Activated T-cell treated with anti-CD3 and anti-CD28 coated beads, Interleukin-2, amount 50 U/mL, for 1 hour (primary cell): Measurements from ENCODE around the gene TANGO6.
"Not testable (repeated sequence)": the region's sequence is repeated elsewhere in the genome, so short reads cannot be mapped to it uniquely, and the experiment has no call there.

ENCODE experiments used
- DNase-seq: peaks from one replicate; pipeline ENCODE4 v3.0.0-alpha.2; 2020

TANGO6 gene

DNA sequence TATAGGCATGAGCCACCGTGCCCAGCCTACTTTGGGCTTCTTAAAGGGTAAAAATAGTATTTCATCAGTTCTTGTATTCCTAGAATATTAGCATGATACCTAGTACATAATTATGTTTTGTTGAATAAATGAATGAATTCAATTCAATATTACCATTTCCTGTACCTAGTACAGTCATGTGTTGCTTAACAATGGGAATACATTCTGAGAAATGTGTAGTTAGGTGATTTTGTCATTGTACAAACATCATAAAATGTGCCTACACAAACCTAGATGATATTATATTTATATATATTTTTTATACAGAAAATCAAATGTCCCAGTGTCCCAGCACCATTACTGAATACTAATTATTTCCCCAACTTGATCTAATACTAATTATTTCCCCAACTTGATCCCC is 176.5 kb downstream of the TANGO6 start:
- no peak for DNase-seq

DNA sequence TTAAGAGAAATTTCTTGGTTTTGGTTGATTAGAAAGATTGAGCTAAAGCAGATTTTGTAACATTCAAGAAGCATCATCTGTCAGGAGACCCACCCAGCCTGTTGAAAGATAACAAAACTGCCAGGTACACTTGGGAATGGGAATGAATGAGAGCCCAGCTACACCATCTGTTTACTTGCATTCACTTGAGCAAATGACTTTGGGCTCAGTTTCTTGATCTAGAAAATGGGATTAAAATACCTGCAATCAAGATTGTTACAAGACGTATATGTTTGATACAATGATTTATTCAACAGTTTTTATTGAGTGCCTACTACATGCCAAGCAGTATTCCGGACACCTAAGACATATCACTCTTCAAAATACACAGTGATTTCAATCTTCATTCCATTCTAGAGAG is 185.8 kb downstream of the TANGO6 start:
- no peak for DNase-seq

- no peak for DNase-seq
These were observed 188.6 kb downstream of the TANGO6 start for GRCh38 chr16:69031877-69032301.

GRCh38 chr16:69033151-69033949 is 190.0 kb downstream of the TANGO6 start:
- DNase-seq: no peak

DNA sequence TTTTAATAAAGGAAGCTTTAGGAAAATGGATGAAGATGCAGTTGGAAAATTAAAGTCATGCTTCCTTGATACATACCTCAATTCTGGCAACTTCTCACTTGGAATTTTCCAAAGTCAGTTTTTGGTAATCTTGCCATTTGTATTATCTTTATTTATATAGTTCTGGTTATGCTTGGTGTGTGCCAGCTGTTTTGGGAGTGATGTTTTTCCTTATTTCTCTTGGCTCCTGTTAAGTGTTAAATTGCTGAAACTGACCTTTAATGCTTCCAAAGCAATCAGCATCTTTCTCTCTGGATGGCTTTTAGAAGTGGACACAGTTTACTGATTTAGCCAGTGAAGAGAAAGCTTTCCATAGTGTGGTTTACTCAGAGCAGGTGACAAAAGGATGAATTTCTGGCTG is 192.0 kb downstream of the TANGO6 start:
- DNase-seq: no peak

DNA sequence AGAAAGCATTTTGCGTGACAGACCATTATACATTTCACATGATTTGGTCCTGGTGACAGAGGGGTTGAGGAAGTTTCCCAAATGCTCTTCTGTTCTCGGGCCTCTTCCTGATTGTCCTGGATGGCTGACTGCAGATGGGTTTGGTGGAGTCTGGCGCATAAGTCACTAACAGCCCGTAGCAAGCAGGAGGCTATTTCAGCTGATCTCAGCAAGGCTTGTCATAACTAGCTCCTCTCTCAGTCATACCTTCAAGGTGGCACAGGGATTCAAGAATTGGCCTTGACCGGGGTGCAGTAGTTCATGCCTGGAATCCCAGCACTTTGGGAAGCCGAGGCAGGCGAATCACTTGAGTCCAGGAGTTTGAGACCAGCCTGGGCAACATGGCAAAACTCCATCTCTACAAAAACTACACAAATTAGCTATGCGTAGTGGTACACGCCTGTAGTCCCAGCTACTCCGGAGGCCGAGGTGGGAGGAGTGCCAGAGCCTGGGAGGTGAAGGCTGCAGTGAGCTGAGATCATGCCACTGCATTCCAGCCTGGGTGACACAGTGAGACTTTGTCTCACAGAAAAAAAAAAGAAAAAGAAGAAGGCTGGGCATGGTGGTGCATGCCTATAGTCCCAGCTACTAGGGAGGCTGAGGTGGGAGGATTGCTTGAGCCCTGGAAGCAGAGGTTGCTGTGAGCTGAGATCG is 193.2 kb downstream of the TANGO6 start:
- no peak for DNase-seq

- DNase-seq: no peak
These were observed 194.2 kb downstream of the TANGO6 start for GRCh38 chr16:69037373-69038160.

GRCh38 chr16:69039333-69039941 is 196.1 kb downstream of the TANGO6 start:
- DNase-seq: no peak

DNA sequence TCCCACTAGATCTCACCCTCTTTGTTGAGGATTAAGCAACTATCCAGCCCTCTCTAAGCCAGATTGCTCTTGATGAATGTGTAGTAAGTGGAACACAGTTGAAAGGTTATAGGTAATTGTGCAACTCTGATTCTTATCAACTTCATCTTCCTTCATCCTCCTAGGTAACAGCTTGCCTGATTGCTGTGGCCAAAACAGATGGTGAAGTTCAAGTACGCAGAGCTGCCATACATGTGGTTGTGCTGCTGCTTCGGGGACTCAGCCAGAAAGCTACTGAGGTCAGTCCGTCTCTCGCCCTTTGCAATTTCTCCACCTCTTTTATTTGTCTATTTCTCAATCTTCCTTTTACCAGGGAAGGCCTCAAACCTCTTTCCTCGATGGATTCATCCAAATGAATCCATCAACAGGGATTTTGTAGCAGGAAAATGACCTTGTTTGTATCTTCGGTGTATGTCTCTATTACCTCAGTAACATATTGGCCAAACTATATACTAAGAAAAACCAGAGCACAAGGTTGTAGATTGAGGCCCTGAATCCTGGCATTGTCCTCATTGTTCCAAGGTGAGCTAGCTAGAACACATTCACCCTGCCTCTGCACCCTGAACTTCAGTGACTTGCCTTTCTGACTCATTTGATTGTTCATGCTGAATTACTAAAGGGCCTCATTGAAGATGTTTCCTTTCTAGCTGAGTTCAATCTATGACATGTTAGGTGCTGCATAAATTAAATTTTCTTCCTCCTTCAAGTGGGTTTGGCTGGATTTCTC is 197.0 kb downstream of the TANGO6 start:
- no peak for DNase-seq

DNA sequence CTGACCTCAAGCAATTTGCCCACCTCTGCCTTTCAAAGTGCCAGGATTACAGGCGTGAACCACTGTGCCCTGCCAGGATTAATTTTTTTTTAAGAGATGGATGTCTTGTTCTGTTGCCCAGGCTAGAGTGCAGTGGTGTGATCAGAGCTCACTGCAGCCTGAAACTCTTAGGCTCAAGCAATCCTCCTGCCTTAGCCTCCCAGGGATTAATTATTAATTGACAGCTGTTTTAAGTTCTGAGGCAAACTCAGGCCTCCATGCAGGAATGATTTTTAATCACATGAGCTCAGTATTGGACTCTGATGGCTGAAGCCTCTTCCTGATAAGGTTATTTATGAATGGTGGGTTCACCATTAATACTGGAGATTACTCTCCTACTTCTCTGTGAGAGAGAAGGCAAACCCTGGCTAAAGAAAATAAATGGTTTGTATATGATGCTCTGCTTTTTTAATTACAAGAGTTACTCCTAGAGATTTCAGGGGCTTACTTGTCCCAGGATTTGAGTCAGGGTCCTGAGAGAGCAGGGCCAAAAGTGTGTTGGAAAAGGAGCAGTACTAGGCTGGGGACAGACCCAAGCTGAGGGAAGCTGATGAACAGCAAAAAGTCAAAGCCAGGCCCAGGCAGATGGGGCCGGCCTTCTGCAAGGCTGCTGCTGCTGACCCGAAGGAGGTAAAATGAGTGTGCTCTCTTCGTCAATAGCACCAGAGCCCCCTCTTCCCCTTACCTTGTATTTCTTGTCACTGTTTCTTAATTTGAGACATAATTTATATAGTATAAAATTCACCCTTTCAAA is 205.2 kb downstream of the TANGO6 start:
- no peak for DNase-seq

DNA sequence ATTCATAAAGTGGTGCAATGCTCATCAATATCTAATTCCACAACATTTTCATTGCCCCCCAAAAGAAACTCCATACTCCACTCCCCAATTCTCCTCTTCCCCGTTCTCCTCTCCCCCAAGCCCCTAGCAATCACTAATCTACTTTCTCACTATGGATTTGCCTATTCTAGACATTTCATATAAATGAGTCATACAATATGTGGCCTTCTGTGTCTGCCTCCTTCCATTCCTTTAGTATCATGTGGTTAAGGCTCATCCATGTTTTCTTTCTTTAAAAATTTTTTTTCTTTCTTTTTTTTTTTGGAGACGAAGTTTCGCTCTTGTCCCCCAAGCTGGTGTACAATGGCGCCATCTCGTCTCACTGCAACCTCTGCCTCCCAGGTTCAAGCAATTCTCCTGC is 205.8 kb downstream of the TANGO6 start:
- no peak for DNase-seq

DNA sequence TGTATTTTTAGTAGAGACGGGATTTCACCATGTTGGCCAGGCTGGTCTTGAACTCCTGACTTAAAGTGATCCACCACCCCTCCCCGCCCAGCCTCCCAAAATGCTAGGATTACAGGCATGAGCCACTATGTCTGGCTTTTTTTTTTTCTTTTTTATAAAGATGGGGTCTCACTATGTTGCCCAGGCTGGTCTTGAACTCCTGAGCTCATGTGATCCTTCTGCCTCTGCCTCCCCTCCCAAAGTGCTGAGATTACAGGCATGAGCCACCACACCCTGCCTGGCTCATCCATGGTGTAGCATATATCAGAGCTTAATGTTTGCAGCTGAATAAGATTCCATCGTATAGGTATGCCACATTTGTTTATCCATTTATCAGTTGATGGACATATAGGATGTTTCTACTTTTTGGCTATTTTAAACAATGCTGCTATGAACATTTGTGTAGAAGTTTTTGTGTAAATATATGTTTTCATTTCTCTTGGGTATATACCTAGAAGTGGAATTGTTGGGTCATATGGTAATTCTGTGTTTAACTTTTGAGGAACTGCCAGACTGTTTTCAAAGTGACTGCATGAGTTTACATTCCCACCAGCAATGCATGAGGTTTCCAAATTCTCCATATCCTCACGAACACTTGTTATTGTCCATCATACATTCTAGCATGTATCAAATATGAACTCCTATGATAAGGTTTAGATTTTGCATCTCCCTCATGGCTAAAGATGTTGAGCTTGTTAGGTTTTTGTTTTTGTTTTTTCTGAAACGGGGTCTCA is 206.5 kb downstream of the TANGO6 start:
- no peak for DNase-seq

- not testable (repeated sequence) for DNase-seq
These were observed 208.1 kb downstream of the TANGO6 start for GRCh38 chr16:69051517-69051830.

DNA sequence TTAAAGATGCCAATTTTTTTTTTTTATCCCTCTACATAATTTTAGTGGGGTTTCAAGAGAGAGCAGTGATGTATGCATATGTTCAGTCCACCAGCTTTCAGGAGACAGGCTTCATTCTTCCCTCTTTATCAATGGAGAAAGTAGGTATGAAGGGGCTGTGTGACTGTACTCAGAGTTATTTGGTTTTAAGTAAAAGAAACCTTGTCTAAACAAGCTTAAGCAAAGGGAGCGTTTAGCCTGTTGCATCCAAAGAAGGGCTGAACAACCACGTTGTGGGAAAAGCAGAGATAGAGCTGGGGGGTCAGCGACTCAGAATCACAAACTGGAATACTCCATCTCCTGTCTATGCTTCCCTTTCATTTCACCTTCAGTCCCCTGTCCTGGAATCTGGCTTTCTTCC is 211.7 kb downstream of the TANGO6 start:
- no peak for DNase-seq

DNA sequence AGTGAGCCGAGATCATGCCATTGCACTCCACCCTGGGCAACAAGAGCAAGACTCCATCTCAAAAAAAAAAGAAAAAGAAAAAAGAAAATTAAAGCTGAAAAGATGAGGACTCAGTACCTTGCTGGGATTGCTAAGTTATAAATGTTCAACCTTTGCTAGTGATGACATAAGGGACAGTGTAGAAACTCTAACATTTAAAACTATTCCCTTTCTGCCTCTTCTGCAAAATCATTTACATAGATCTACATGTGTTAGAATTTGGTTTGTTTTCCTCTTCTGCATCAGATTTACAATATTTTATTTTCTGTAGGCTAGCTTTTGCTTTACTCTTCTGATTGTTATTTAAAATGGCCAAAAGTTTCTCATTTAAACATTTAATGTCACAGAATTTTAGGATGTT is 212.6 kb downstream of the TANGO6 start:
- DNase-seq: no peak

DNA sequence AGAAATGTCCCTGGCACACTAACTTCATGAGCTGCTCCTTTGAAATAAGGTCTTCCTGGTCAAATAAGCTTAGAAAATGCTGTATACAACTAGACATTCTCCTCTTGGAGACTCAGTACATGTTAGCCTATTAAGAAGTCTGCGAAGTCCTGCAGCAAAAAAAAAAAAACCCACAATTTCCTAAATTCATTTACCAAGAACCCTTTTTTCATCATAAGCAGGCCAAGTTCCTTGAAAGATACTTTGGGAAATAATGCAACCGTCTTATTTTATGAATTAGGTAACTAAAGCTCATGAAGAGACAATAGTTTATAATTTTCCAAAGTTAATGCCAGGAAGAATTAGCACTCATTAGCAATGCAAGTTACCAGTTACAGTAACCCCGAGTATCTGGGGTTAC is 213.1 kb downstream of the TANGO6 start:
- no peak for DNase-seq

DNA sequence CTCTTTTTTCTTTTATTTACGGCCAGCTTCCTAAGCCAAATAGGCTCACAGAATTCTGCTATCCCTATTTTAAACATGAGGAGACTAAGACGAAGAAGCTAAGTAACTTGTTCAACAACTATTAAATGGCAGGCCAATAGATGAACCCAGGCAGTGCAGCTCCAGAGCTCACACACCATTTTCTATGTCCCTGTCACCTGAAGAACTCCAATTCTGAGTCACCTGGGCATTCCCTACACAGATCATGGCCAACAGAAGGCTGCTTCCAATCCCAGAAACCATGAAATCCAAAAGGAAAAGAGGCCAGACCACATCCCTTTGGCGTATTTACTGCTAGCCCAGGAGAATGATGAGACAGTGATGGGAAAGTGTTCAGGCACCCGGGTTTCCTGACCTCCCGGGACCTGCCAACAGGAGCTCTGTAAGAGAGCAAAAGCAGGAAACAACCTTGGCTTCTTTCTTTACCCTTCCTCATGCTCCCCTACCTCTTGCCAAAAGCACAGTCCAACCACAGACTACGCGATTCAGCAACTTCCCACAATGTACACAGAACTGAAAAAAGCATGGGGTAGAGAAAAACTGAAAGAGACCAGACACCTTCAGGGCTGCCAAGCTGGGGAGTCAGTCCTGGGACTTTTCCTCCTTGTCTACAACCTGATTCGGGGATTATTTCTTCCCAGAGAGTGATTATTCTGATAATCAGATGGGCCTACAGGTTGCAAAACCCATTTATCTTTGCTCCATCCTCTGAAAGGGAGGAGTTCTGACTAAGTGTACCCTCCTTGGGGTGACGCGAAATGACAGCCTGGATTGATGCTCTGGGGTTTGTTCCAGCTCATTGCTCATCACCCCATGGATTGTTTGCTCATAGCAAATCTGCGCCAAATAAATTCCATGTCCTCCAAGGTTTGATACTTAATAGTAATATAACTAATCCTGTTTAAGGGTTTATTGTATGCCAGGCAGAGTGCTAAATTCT is 214.4 kb downstream of the TANGO6 start:
- DNase-seq: no peak

DNA sequence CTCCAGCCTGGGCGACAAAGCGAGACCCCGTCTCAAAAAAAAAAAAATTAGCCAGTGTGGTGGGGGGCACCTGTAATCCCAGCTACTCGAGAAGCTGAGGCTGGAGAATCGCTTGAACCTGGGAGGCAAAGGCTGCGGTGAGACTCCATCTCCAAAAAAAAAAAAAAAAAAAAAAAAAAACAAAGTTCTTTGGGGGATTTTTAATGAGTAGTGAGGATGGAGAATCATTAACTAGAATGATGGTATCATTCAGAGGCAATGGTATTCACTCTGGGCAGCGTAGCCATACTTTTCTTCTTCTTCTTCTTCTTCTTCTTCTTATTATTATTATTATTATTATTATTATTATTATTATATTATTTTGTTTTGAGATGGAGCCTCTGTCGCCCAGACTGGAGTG is 220.2 kb downstream of the TANGO6 start:
- not testable (repeated sequence) for DNase-seq

DNA sequence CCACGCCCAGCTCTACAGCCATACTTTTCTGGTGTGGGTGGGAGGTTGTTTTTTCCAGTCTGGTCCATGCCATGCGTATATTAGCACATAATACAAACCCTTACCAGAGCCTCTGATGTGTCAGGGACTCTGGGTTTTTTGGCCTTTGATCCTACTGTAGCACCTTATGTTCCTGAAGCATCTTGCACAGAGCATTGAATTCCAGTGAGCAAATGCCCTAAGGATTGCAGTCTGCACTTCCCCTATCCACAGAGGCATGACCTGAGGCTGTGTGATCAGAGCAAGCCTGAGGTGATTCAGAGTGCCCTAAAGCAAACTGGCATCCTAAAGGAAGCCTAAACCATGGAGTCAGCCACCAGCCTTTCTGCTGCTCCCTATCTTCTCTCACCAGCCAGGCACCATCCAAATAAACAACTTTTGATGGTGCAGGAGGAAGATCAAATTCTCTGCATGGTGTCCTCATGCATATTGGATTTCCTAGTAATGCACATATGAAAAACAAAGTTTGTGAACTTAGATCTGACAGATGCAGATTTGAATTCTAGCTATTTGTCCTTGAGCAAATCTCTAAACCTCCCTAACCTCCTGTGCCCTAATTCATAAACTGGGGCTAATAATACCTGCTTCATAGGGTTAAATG is 220.9 kb downstream of the TANGO6 start:
- DNase-seq: no peak
